GM21717 (cell line): Measurements from ENCODE around the gene PACSIN3.
"Not testable (repeated sequence)": the region's sequence is repeated elsewhere in the genome, so short reads cannot be mapped to it uniquely, and the experiment has no call there.

Experiments
- ATAC-seq: cut with Tn5 transposase; IDR thresholded peaks from one replicate; pipeline ENCODE4 v1.9.1; 2021; ENCODE audit warnings: mild to moderate bottlenecking, moderate library complexity; ENCODE audit not compliant: unreplicated experiment

PACSIN3 gene

DNA sequence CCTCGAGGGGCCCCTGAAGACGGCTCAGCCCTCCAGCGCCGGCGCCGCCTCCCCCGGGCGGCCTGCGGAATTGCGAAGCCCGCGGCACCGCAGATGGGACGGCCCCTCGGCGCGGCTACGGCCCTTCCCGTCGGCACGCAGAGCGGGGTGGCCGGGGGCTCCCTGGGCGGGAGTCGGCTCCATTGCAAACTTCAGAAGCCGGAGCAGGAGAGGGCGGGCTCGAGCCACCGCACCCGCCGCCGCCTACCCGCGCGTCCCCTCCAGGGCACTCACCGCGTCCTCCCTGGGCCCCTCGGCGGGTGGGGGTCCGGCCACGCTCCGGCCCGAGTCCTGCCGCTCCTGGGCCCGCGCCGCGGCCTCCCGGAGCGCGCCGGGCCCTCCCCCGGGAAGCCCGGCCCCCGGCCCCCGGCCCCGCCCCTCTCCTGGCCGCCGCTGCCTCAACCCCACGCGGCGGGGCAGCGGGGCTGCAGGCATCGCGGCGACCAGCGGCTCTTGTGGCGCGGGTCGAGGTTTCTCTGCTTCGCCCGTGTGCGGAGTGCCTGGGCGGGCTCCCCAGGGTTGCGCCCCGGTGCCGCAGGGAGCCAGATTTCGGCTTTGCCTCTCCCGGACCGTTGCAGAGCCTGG lies at the start of gene PACSIN3:
Gene PACSIN3 (minus strand): TSS at position 359 of the 624 bp plus-strand sequence. CDS start 3,707 bp downstream, outside the sequence.
- no peak for ATAC-seq

DNA sequence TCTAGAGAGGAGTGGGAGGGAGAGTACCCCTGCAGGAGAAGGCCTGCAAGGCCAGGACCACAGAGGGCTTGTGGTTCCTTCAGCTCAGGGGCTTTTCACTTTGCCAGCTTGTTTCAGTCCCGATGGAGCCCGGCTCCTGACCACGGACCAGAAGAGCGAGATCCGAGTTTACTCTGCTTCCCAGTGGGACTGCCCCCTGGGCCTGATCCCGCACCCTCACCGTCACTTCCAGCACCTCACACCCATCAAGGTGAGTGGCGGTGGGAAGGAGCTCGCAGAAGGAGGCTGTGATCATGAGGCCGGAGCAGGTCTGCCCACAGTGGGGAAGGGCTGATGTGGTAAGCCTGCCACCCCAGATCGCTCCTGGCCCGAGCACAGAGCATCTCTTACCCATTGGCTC lies 48.9 kb upstream of the PACSIN3 start:
- no peak for ATAC-seq

DNA sequence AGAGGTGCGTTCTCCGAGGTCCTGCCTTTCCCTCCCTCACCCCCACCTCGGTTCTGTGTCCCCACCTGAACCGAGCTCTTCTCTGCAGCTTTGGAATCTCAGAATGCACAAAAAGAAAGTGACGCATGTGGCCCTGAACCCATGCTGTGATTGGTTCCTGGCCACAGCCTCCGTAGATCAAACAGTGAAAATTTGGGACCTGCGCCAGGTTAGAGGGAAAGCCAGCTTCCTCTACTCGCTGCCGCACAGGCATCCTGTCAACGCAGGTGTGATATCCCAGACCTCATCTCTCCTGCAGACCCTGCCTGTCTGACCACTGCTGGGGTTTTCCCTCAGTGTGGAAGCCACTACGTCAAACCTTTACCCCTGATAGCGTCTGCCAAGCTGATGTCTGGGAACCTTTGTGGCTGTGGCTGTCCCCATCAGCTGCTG lies 48.5 kb upstream of the PACSIN3 start:
- ATAC-seq, result no peak

DNA sequence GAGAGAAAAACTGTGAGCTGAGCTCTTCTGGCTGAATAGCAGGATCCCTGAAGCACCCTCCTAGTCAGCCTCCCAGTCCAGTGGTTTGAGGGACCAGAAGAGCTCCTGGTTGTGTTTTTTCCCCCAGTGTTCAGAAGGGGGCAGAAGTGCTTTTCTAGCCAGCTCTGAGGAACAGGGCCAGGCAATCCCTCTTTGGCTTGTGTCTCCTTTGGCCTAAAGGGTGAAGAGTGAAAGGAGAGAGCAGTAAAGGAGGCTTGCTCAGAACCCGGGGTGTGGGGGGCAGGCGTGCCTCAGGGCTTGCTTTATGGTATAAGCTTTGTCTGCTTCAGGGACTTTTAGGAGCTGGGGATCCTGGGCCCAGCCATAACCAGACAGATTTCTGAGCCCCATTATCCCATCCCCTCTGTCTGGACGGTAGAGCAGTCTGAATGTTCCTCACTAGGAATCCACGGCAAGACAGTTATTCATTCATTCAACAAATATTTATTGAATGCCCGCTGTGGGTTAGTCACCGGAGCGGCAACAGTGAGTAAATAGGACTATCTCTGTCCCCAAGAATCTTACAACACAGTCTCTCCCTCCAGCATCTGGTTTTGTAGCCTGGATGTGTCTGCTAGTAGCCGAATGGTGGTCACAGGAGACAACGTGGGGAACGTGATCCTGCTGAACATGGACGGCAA lies 47.9 kb upstream of the PACSIN3 start:
- no peak for ATAC-seq

DNA sequence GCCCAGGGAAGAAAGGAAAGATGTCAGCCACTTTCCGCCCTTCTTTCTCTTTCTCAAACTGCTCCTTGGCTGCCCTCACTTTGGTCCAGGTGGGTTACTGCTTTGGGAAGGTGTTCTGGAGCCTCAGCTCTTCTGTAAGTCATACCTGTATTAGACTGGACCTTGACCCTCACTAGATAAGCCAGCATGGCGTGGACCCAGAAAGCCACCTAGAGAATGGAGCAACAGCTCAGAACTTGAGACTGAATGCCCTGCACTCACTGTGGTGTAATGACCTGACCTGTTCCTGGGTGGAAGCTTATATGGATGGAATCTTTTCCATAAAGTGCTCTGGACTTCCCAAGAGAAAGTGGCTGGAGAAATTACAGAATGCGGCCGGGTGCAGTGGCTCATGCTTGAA lies 46.8 kb upstream of the PACSIN3 start:
- ATAC-seq, result no peak

DNA sequence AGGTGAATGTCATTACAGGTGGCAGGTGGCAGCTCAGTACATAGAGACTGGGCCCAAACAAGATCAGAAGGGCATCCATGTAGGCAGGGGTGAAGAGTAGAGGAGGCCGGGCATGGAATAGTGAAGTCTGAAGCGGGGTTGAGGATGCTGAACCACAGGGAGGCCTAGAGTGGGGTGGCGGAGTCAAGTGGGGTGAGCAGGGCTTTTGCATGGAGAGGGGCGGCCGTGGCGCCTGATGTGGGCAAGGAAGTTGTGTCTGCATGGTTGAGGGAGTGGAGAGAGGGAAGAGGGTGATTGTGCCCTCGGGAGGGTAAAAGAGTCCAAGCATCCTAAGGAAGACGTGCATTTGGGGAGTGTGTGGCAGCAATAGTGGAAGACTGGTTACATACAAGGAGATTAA lies 42.9 kb upstream of the PACSIN3 start:
- no peak for ATAC-seq

DNA sequence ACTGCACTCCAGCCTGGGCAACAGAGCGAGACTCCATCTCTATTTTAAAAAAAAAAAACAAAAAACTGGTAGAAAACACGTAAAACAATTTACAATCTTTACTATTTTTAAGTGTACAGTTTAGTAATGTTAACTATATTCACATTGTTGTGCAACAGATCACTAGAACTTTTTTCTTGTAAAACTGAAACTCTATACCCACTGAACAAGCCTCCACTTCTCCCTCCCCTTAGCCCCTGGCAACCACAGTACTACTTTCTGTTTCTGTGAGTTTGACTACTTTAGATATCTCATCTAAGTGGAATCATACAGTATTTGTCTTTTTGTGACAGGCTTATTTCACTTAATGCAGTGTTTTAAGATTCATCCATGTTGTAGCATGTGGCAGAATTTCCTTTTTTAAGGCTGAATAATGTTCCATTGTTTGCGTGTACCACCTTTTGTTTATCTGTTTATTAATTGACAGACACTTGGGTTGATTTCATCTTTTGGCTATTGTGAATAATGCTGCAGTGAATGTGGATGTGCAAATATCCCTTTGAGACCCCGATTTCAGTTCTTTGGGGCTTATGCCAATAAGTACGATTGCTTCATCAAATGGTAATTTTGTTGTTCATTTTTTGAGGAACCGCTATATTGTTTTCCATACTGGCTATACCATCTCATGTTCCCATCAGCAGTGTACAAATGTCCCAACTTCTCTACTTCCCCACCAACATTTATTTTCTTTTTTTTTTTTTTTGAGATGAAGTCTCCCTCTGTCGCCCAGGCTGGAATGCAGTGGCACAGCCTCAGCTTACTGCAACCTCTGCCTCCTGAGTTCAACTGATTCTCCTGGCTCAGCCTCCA lies 39.5 kb upstream of the PACSIN3 start:
- peak; percentile 87 for ATAC-seq

DNA sequence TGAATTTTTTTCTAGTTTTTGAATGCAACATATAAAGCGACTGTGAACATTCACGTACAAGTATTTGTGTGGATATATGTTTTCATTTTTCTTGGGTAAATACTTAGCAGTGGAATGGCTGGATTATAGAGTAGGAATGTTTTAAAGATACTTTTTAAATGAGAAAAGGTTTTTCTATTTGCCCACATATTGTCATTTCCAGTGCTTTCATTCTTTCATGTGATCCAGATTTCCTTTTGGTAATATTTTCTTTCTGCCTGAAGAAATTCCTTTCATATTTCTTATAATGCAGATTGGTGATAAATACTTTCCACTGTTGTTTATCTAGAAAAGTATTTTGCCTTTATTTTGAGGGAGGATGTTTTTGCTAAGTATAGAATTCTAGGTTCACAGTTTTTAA lies 36.5 kb upstream of the PACSIN3 start:
- ATAC-seq, result no peak

DNA sequence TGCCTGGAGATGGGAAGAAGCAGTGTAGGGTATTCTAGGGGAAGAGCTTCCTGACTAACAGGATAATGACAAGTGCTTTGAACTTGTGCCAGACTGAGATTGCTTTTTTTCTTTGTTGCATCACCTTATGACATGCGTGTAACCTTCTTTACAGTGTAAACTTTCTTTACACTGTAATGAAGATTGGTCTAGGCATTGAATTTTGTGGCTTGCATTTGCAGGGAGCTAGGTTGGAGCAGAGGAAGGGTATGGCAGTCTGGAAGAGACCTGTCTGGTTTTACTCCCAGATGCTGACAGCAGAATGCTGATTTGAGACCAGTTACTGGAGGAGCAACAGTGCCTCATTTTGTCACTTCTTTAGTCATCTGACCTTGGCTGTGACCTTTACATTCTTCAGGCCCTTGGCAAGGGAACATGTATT lies 34.2 kb upstream of the PACSIN3 start:
- ATAC-seq, result no peak

DNA sequence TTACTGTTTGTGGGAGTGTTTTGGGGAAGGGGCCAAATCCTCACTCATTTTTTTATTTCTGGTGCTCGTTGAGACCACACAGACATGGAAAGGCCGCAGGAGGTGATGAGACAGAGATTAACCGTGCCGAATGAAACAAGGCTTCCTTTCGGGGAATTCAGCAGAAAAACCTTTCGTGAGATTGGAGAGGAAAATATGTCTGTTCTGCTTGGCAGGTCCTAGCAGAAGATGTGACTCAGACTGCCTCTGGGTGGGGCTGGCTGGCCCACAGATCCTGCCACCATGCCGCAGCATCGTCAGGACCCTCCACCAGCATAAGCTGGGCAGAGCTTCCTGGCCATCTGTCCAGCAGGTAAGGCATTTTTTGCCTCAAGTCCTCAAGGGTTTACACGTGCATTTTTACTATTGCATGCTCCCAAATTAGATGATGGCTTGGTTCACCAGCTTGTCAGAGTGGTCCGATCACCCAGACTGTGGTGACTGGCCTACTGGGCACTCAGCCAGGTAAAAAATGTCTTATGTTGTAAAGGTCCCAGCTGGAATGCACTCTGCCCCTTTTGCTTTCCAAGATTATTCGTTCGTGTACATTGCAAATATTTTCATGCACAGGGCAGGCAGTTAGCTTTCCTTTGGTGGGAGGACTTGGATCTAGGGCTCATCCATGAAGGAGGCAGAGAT lies 30.0 kb upstream of the PACSIN3 start:
- ATAC-seq, result peak; percentile 30

DNA sequence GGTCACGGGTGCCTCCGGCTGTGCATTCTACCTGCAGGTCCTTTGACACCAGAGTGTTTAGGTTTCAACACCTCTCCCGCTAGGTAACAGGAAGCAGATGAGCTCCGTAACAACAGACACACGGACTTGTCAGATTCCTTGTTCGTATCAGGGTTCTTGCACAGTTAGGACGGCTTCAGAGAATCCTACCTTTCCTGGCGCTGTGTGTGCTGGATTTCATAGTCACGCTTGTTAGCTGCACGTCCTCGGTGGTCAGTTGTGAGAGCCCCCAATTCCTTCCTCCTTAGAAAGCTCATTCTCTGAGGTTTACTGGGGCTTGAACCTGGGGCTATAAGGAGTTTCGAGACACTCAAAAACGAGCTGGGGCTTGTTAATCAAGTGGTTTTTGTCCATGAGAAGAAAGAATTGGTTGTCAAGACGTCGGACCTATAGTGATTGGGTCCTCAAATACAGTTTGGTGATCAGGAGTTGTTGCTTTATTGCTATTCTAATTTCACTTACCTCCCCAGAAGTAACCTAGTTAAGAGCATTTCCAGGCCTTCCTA lies 29.2 kb upstream of the PACSIN3 start:
- no peak for ATAC-seq

DNA sequence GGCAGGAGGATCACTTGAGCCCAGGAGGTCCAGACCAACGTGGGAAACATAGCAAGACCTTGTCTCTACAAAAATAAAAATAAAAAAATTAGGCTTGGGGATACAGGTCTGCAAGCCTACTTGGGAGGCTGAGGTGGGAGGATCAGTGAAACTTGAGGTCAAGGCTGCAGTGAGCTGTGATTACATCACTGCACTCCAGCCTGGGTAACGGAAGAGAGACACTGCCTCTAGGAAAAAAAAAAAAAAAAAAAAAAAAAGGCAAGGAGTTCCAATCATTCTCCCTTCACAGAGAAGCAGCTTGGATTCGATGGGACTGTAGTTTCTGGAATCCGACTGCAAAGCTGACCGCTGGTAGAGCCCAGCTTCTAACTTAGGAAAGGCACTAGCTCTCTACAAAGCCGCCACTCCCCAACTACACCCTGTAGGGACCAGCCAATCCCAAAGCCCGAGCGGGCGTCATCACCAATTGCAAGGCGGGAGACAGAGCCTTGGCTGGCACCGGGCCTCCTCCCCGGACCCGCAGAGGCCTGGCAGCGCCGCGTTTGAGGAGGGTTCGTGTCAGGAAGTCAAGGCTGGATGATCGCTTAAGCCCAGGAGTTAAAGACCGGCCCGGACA lies 27.8 kb upstream of the PACSIN3 start:
- peak; percentile 82 for ATAC-seq

DNA sequence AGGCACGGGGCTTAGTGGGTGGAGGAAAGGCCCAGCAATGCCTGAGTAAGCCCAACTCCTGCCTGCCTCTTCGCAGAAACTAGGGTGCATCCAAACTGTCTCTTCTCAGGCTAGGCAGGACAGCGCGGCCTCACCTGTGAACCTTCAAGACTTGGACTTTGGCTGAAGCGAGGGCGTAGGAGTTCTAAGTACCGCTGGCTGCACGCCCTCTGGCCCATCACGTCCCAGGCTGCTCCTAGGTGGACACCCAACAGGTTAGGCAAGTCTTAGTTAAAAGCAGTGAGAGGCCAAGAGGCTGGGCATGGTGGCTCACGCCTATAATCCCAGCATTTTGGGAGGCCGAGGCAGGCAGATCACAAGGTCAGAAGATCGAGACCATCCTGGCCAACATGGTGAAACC lies 26.7 kb upstream of the PACSIN3 start:
- no peak for ATAC-seq

DNA sequence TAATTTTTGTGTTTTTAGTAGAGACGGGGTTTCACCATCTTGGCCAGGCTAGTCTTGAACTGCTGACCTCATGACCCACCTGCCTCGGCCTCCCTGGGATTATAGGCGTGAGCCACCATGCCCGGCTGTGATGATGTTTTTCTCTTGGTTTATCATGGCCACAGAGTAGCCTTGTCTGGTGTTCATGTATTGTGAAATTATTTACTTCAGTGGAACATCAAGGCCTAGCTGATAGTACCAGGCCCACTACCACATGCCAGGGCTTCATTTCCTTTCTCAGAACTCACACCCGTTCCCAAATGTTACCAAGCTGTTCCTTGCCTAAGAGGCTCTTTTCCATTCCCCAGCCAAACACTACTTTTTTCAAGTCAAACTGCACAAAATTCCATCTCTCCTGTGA lies 22.4 kb upstream of the PACSIN3 start:
- ATAC-seq, result no peak

DNA sequence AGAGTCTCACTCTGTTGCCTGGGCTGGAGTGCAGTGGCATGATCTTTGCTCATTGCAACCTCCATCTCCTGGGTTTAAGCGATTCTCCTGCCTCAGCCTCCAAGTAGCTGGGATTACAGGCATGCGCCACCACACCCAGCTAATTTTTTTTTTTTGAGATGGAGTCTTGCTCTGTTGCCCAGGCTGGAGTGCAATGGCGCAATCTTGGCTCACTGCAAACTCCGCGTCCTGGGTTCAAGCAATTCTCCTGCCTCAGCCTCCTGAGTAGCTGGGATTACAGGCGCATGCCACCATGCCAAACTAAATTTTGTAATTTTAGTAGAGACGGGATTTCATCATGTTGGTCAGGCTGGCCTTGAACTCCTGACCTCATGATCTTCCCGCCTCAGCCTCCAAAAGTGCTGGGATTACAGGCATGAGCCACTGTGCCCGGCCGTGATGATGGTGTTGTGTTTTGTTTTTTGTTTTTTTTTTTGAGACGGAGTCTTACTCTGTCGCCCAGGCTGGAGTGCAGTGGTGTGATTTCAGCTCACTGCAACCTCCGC lies 21.8 kb upstream of the PACSIN3 start:
- not testable (repeated sequence) for ATAC-seq

DNA sequence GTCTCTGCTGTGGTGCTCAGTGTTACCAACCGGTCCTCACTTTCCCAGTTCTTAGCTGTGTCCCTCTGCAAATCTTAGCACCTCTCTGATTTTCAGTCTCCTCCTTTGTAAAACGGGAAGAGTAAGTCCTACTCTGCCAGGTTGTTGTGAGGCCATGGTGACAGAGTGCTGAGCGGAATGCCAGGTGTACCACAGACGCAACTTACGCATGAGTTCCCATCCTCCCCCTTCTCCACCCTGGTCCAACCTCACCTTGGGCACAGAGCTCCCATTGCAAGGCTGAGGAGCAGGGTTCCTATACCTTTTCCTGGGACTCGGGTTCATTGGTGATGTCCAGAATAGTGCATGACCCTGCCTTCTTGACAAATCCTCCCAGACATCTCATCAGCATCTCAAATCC lies 21.2 kb upstream of the PACSIN3 start:
- ATAC-seq, result no peak

DNA sequence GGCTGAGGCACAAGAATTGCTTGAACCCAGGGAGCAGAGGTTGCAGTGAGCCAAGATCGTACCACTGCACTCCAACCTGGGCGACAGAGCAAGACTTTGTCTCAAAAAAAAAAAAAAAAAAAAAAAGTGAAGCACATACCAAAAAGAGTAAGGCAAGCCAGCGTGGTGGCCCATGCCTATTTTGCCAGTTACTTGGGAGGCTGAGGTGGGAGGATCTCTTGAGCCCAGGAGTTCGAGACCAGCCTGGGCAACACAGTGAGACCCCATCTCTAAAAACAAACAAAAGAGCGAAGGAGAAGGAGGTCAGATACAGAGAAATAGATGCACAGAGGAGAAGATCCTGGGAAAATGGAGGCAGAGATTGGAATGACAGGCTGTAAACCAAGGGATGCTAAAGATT lies 20.3 kb upstream of the PACSIN3 start:
- ATAC-seq, result not testable (repeated sequence)

DNA sequence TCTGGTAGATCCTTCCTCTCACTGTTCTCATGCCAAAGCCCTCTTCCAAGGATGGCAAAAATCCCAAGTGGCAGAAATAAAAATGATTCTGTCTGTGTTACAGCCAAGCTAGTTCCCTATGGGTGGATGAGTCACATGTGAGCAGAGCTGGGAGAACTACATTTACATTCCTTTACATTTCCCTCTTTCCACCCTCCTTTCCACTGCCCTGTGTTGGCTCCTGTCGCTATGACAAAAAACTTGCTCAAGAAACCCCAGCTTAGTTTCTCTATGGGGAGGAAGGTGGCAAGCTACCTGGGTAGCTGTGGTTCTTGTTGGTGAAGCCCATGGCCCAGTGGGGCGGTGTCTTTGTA lies 18.4 kb upstream of the PACSIN3 start:
- ATAC-seq, result no peak

DNA sequence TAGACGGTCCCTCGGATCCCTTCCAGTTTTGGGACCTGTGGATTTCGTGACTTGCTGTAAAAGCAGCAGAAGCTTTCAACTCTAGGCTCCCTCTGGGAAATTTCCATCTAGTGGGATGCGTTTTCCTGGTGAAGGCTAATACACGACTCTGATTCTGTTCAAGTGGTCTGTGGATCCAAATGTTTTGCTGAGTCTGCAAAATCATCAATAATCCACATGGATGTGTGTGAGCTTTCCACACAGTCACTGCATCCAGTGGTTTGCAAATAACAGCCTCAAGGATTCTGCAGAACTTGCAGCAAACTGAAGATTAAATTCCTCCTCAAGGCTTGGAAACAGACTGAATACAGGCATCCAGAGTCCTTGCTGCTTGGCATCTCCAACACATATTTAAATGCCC lies 16.3 kb upstream of the PACSIN3 start:
- ATAC-seq, result no peak

DNA sequence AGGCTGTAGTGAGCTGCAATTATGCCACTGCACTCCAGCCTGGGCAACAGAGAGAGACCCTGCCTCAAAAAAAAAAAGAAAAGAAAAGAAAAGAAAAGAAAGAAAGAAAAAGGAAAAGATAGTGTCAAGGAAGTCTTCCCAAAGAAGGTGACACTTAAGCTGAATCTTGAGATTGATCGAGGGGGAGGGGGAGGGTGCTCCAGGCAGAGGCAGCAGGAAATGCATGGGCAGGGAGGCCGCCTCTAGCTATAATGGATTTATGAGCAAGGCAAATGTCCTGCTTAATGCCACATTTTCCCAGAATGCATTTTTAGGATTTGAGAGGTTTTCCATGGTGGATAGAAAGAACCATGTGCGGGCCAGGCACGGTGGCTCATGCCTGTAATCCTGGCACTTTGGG lies 14.8 kb upstream of the PACSIN3 start:
- no peak for ATAC-seq
